Measurements from ENCODE around the gene SLC35A3. TPM values are rescaled to one million over a fixed set of nuclear protein-coding genes. Genes with fewer than 3 reads are reported as not detected.
"Not testable (repeated sequence)": the region's sequence is repeated elsewhere in the genome, so short reads cannot be mapped to it uniquely, and the experiment has no call there.

Gene SLC35A3
- total RNA-seq, 4 donors from 2014 or later = 38.3 to 81.2 (median 57.0) TPM

GRCh38 chr1:99970713-99971255 lies 988 bp downstream of the SLC35A3 start:
- Histone ChIP-seq H3K27me3 (no peaks in the 10 kb centered on the region), H3K36me3 (no peaks in the 10 kb centered on the region), H3K4me3 (replicated peaks in 1 of 3) (peak overlapping the region in 2 of 3 donors; percentile 68 to 78), H3K4me1 (peaks cover 6 to 10% of the 10 kb centered on the region in 2 donors), H3K9me3 (no peaks in the 10 kb centered on the region), H3K27ac (no peak overlapping the region)
- no peak for TF ChIP-seq CTCF (IDR thresholded peaks at IDR 0.05)
- no peak for TF ChIP-seq POLR2A (IDR thresholded peaks at IDR 0.05)
- WGBS, 2 donors = 50 to 55% methylated on average over 7 of the region's 7 CpGs
- DNase-seq = no peak
- intact Hi-C loops (cut with DNase I) = no loop called here

GRCh38 chr1:99972066-99972465 lies 2.3 kb downstream of the SLC35A3 start:
- H3K27me3 ChIP-seq; H3K4me3 ChIP-seq (replicated peaks in 1 of 3); H3K9me3 ChIP-seq; H3K4me1 ChIP-seq; intact Hi-C loops (cut with DNase I); DNase-seq; H3K36me3 ChIP-seq; H3K27ac ChIP-seq: not testable (repeated sequence)
- WGBS, 2 donors = 91 to 96% methylated on average over 7 of the region's 7 CpGs

GRCh38 chr1:99975529-99975928 lies 5.7 kb downstream of the SLC35A3 start:
- Histone ChIP-seq H3K36me3 (no peaks in the 10 kb centered on the region), H3K9me3 (no peaks in the 10 kb centered on the region), H3K4me3 (replicated peaks in 1 of 3) (no peak overlapping the region), H3K27ac (no peak overlapping the region), H3K27me3 (no peaks in the 10 kb centered on the region), H3K4me1 (peaks cover 0 to 9% of the 10 kb centered on the region in 2 donors)
- intact Hi-C loops (cut with DNase I) = no loop called here
- DNase-seq = no peak
- WGBS, 2 donors = 82 to 93% methylated on average over 3 of the region's 3 CpGs
- TF ChIP-seq CTCF (IDR thresholded peaks at IDR 0.05) (no peak), POLR2A (IDR thresholded peaks at IDR 0.05) (no peak)

GRCh38 chr1:99977326-99977725 lies 7.5 kb downstream of the SLC35A3 start:
- H3K4me3 ChIP-seq (replicated peaks in 1 of 3); H3K36me3 ChIP-seq; H3K27me3 ChIP-seq; H3K27ac ChIP-seq; H3K4me1 ChIP-seq; intact Hi-C loops (cut with DNase I); H3K9me3 ChIP-seq: not testable (repeated sequence)
- 61 to 77% methylated on average over 11 to 12 of the region's 12 CpGs for WGBS, 2 donors
- peak in 1 of 2 donors; percentile 12 for DNase-seq

- Histone ChIP-seq H3K27ac (no peak overlapping the region), H3K27me3 (no peaks in the 10 kb centered on the region), H3K9me3 (no peaks in the 10 kb centered on the region), H3K4me3 (replicated peaks in 1 of 3) (no peak overlapping the region), H3K36me3 (no peaks in the 10 kb centered on the region), H3K4me1 (no peaks in the 10 kb centered on the region)
- DNase-seq = no peak
- 100% methylated on average over 2 of the region's 2 CpGs for WGBS, 2 donors
- TF ChIP-seq POLR2A (IDR thresholded peaks at IDR 0.05) (no peak), CTCF (IDR thresholded peaks at IDR 0.05) (no peak)
- intact Hi-C loops (cut with DNase I) = no loop called here
Measured at GRCh38 chr1:99978218-99978617, 8.4 kb downstream of the SLC35A3 start.

- no peak for DNase-seq
- intact Hi-C loops (cut with DNase I) = no loop called here
- TF ChIP-seq POLR2A (IDR thresholded peaks at IDR 0.05) (no peak), CTCF (IDR thresholded peaks at IDR 0.05) (no peak)
- Histone ChIP-seq H3K4me3 (replicated peaks in 1 of 3) (no peak overlapping the region), H3K9me3 (no peaks in the 10 kb centered on the region), H3K27me3 (no peaks in the 10 kb centered on the region), H3K4me1 (no peaks in the 10 kb centered on the region), H3K36me3 (no peaks in the 10 kb centered on the region), H3K27ac (no peak overlapping the region)
Measured at GRCh38 chr1:99979091-99979490, 9.3 kb downstream of the SLC35A3 start.

Measured in thyroid gland (tissue), 4 donors.